Lower leg skin (tissue), 4 donors: Measurements from ENCODE around the gene SNTA1. TPM values are rescaled to one million over a fixed set of nuclear protein-coding genes. Genes with fewer than 3 reads are reported as not detected.
A peak's percentile ranks its signal among the peaks of the same experiment; 100 is the strongest.

ENCODE experiments used
- DNase-seq, 2 donors: peaks; one replicate each; pipeline ENCODE4 v3.0.0-alpha.2; 2019; ENCODE audit warnings: low spot score in 2 of 2
- H3K4me3 ChIP-seq: fragments of 200-600 bp; sonication (generic); 2 replicates; pipeline ENCODE4 v1.5.1; 2017; ENCODE audit warnings: mild to moderate bottlenecking, low read depth; ENCODE audit not compliant: poor library complexity, severe bottlenecking
- CTCF ChIP-seq, 3 donors: fragments of 450-650 bp; IDR thresholded peaks; one replicate each; pipeline ENCODE4 v1.5.1; 2016; ENCODE audit warnings: antibody characterized with exemption in 3 of 3, mild to moderate bottlenecking in 3 of 3, moderate library complexity in 2 of 3
- POLR2A ChIP-seq, 2 donors: fragments of 450-650 bp; IDR thresholded peaks; one replicate each; pipeline ENCODE4 v1.6.1; 2016 to 2017; ENCODE audit warnings: antibody characterized with exemption in 2 of 2, mild to moderate bottlenecking in 1 of 2, moderate library complexity in 1 of 2
- WGBS, 2 donors: methylation state at CpG; one replicate each; pipeline ENCODE4 v1.1.5; 2018; 5-methylcytosine and 5-hydroxymethylcytosine counted together
- intact Hi-C: fragments of 100-400 bp; cut with DNase I; formaldehyde crosslinking; loops from one replicate; pipeline ENCODE4 v1.15.0; 2023; ENCODE audit warnings: low total_unique reads
- total RNA-seq, 4 donors: library from RNA; depleted of rRNA; stranded (reverse); fragments of >200 nt; gene quantifications; one replicate each; pipeline ENCODE4 v1.1.0, GENCODE V29; 2016

SNTA1 gene
- total RNA-seq, 4 donors from 2014 or later: 13.0 to 22.6 (median 17.8) TPM

DNA sequence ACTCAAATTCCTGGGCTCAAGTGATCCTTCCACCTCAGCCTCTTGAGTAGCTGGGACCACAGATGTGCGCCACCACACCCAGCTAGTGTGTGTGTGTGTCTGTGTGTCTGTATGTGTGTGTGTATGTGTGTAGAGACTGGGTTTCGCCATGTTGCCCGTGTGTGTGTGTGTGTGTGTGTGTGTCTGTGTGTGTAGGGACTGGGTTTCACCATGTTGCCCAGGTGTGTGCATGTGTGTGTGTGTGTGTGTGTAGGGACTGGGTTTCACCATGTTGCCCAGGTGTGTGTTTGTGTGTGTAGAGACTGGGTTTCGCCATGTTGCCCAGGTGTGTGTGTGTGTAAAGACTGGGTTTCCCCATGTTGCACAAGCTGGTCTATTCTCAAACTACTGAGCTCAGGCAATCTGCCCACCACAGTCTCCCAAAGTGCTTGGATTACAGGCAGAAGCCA is 70.5 kb downstream of the SNTA1 start:
- WGBS, 2 donors: 71 to 100% methylated on average over 3 to 4 of the region's 4 CpGs
- no peak overlapping the region for H3K4me3 ChIP-seq
- intact Hi-C loops: no loop called here
- TF ChIP-seq CTCF (IDR thresholded peaks at IDR 0.05): no peak
- peak in 1 of 2 donors; percentile 39 for DNase-seq

- DNase-seq: peak in 1 of 2 donors; percentile 42
- no peak for TF ChIP-seq POLR2A (IDR thresholded peaks at IDR 0.05)
- no peak for TF ChIP-seq CTCF (IDR thresholded peaks at IDR 0.05)
- 91 to 94% methylated on average over 8 of the region's 8 CpGs for WGBS, 2 donors
- intact Hi-C loops: no loop called here
- H3K4me3 ChIP-seq: no peak overlapping the region
These were observed 73.3 kb downstream of the SNTA1 start for GRCh38 chr20:33370291-33370690.

DNA sequence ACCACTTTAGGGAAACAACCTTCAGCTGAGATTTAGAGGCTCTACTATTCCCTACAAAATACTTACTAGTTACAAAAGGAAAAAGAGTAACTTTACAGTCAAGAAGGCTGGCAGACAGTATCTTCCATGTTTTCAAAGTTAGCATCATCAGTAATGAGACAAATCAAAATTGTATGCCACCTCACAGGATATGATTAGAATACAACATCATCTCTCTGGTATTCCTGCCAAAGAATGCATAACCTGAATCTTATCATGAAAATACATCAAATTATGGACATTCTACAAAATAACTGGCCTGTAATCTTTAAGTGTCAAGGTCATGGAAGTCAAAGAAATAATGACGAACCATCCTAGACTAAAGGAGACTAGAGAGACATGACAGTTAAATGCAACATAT is 80.7 kb downstream of the SNTA1 start:
- TF ChIP-seq CTCF (IDR thresholded peaks at IDR 0.05): no peak
- no peak for TF ChIP-seq POLR2A (IDR thresholded peaks at IDR 0.05)
- 83 to 97% methylated on average over 1 of the region's 1 CpG for WGBS, 2 donors
- no peak for DNase-seq
- no peak overlapping the region for H3K4me3 ChIP-seq
- intact Hi-C loops: no loop called here

DNA sequence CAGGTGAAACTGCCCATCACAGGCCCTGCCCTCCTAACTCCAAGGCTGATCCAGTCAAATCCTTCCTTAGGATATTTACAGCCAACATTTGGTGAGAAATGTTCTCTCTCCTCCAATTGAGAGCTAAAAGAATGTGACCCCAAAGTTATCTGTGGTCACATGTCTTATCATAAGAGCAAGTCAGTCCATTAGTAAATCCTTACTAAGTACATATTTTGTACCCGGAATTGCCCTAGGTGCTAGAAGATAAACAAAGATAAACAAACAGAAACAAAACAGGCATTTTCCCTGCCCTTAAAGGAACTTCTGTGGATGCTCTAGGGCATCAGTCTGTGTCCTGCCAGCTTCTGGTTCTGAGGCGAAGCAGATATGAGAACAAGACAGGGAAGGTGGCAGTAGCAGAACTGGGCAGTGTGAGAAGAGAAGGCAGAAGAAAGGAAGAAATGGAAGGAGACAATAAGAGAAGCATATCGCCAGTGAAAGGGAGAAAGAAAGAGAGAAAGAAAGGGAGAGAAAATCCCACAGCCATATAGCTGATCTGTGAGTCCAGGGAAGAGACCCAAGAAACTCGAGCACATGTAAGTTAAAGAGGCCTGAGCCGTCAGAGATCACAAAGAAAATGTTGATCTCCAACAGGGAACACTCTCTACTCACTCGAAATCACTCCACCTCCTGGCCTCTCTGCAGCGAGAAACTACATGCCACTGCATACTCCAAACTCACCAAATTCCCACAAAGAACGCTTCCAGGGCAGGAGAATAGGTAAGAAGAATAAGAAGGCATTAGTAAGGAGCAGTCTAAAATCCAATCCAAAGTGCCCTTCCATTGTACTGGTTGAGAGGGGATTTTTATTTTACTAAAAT is 83.9 kb downstream of the SNTA1 start:
- TF ChIP-seq CTCF (IDR thresholded peaks at IDR 0.05) (no peak), POLR2A (IDR thresholded peaks at IDR 0.05) (no peak)
- no peak for DNase-seq
- intact Hi-C loops: no loop called here
- 87% methylated on average over 8 of the region's 8 CpGs for WGBS, 2 donors
- no peak overlapping the region for H3K4me3 ChIP-seq

Other genes with a start within 250 kb of the SNTA1 start
- gene BPIFA3, start 226.4 kb downstream of the SNTA1 start, total RNA-seq: not detected
- gene BPIFA1, start 207.8 kb downstream of the SNTA1 start, total RNA-seq: not detected
- not detected for gene BPIFB1, start 160.5 kb downstream of the SNTA1 start, total RNA-seq
- 10 to 100 TPM; 22.3 to 33.3 (median 25.4) TPM for gene CDK5RAP1, start 42.2 kb downstream of the SNTA1 start, total RNA-seq
- gene CBFA2T2, start 46.3 kb upstream of the SNTA1 start, total RNA-seq: 10 to 100 TPM; 17.2 to 24.6 (median 21.7) TPM
- not detected for gene C20orf144, start 218.6 kb upstream of the SNTA1 start, total RNA-seq
- gene ACTL10, start 223.2 kb upstream of the SNTA1 start, total RNA-seq: 10 to 100 TPM in 1 of 4 donors, 1 to 10 TPM in 3; 2.1 to 10.2 (median 3.7) TPM
- gene NECAB3, start 230.7 kb upstream of the SNTA1 start, total RNA-seq: 10 to 100 TPM; 17.1 to 30.8 (median 23.3) TPM
- 1 to 10 TPM; 1.4 to 6.3 (median 5.7) TPM for gene E2F1, start 242.6 kb upstream of the SNTA1 start, total RNA-seq